ENCODE data around the gene PRPF38B.

DNA sequence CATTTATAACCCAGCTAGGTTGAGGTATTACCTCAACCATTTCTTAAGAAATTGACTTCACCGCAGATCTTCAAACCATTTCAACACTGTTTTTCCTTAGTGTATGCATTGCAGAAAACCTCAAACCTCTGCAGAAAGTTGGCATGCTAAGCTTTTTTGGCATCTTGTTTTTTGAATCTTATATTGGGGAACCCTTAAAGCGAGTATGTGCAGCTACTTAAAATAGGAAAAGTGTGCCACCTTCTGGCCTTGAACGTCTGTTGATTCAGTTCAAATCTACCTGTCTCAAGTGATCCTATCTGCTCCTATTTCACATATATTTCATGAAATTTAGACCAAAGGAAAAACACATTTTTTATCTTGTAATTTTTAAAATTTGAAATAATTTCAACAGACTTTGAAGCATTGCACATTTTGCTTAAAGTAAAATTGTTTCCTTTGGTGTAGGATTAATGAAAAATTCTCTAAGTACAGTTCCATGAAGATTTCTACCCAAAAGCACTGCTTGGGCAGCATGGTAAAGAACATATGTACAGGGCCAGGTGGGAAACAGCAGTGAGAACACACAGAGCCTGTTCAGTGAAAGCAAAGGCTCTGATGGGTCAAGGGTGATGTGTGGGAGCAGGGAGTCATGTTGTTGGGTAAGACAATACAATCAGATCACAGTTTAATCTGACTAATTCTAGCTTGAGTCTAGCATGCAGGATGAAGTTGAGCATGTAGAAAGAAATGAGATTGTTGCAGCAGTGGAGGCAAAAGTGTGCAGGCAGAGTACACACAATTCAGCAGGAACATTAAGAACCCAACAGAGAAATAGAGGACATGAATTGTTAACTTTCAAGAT is 48.4 kb upstream of the PRPF38B start:
- TF ChIP-seq GABPA (tag; conservative IDR thresholded peaks at IDR 0.05; ENCODE audit: low read depth) (no peak), ZNF778 (CRISPR knock-in tag; IDR thresholded peaks at IDR 0.05) (no peak), EHMT2 (IDR thresholded peaks at IDR 0.05) (no peak)

Data from K562 (cell line).